ENCODE measurements around the gene PCAT7.

PCAT7 gene

GRCh38 chr9:94606646-94607422 lies 52.0 kb downstream of the PCAT7 start:
- no peak for DNase-seq

DNA sequence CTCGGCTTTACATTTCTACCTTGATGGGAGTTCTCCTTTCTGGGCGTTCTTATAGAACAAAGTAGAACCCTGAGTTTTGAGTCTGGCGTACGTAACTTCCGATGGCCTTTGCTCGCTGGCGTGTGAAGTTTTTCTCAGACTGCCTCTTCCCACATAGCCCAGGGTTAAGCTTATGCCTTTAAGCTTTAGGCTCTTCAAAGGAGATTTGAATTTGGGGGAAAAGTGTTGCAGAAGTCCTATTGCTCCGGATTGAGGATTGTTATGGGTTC lies 52.5 kb downstream of the PCAT7 start:
- no peak for DNase-seq

GRCh38 chr9:94610181-94610606 lies 55.3 kb downstream of the PCAT7 start:
- no peak for DNase-seq

DNA sequence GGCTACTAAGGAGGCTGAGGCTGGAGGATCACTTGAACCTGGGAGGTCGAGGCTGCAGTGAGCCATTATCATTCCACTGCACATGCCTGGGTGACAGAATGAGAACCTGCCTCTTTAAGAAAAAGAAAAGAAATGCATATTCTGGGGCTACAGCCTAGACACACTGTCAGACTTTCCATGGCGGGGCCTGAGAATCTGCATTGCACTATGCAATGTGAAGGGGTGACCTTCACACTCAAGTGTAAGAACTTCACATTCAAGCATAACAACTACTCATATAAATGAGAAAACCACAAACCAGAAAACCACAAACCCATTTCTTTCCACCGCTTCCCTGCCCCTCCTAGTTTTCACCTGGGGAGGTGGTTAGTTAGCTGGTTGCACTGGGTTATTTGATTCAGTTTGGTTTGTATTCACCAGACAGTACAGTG lies 56.8 kb downstream of the PCAT7 start:
- peak in 2 of 4 experiments; percentile 7 to 30 for DNase-seq

- no peak for DNase-seq
These were observed 57.2 kb downstream of the PCAT7 start for GRCh38 chr9:94612071-94612470.

- DNase-seq = no peak
These were observed 58.1 kb downstream of the PCAT7 start for GRCh38 chr9:94613003-94613402.

DNA sequence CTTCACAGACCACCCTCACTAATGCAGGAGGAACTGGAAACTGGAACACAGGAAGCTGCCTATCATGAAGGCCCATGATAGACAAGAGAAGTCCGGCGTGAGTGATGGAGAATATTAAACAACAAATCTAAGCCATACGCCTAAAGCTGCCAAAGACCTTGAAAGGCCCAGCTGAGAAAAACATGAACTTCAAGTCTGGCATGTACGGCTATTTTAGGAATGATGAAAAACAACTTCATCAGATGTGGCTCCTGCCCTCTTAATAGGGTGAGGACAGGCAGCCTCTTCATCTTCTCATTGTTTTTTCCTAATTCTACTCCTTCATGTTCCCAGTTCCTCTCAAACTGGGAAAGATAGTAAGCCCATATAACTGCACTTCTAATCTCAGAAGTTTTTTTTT lies 64.1 kb downstream of the PCAT7 start:
- no peak for DNase-seq

Measured in activated CD4-positive, CD25-positive, alpha-beta regulatory T cell (primary cell).